ENCODE measurements around the gene GARIN3. TPM values are rescaled to one million over a fixed set of nuclear protein-coding genes. Genes with fewer than 3 reads are reported as not detected.

Gene GARIN3
- total and polyA plus RNA-seq, 9 of the 15 experiments (the other 6 are each of a cell fraction or from before 2014, with no cell fraction given), result not detected

DNA sequence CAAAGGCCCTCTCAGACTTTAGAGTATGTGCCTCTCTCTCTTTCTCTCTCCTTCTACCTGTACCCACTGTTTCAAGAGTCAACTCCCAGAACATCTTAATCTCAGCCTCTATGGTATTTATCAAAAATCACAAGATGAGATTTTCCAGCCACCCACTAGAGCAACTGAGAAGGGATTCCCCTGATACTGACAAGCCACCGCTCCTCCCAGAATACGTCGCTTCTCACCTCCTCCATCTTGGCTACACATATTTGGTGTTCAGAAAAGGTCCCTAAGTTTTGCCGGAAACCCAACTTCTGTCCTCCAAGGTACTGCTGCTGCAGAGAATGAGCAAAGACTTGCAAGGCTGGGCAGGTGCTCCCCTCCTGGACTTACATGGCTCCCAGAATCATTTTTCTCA lies 6.1 kb downstream of the GARIN3 start:
- Histone ChIP-seq H4K20me1 (replicated peaks; ENCODE audit: control insufficient read depth, insufficient read depth, low read length) (no peaks in the 10 kb centered on the region), H2AFZ (ENCODE audit: low read depth, low read length) (no peak overlapping the region), H3K9me1 (ENCODE audit: control insufficient read depth, insufficient read depth, low read length) (no peaks in the 10 kb centered on the region), H3K27me3 (ENCODE audit: control insufficient read depth in 2 of 2, insufficient read depth in 2 of 2, low read length in 2 of 2) (peaks cover 11 to 25% of the 10 kb centered on the region in 2 experiments; a peak in 4 of 5 replicates), H3K36me3 (ENCODE audit: control insufficient read depth, insufficient read depth, low read length) (no peaks in the 10 kb centered on the region), H3K27ac (ENCODE audit: extremely low read depth, low read depth, low read length) (no peak overlapping the region), H3K9me3 (replicated peaks; ENCODE audit: control insufficient read depth, insufficient read depth, low read depth, low read length) (no peaks in the 10 kb centered on the region), H3K4me1 (replicated peaks in 1 of 2; ENCODE audit: control insufficient read depth in 2 of 2, insufficient read depth in 2 of 2, low read length in 2 of 2) (no peaks in the 10 kb centered on the region), H3K9ac (ENCODE audit: insufficient read depth in 1 of 2, low read depth in 2 of 2, low read length in 2 of 2) (no peak overlapping the region), H3K4me2 (ENCODE audit: insufficient read depth, low read length) (no peak overlapping the region), H3K4me3 (no peak overlapping the region), H3K79me2 (ENCODE audit: control insufficient read depth, insufficient read depth, low read length) (no peaks in the 10 kb centered on the region)
- WGBS (ENCODE audit: insufficient coverage, low coverage, missing lambda C conversion rate), result 2% methylated on average over 4 of the region's 4 CpGs
- ATAC-seq (no peak), FAIRE-seq (no peak), DNase-seq (ENCODE audit: extremely low read depth in 1 of 4, low spot score in 3 of 4) (no peak)
- intact Hi-C loops (cut with micrococcal nuclease), result no loop called here
- in situ Hi-C loops (cut with MboI), result no loop called here
- POLR2A ChIA-PET, result no interaction called here
- CTCF ChIA-PET (ENCODE audit: low intra/inter-chr PET ratio), result interaction anchor here (0.6 kb wide), 1 partner anchor 585 kb away, joined by 5 read pairs; no protein-coding TSS in a partner anchor
- no TSS peak for BruUV-seq (replicated peaks)
- no peak for TF ChIP-seq POLR3G (IDR thresholded peaks at IDR 0.05; ENCODE audit: extremely low read depth, insufficient read length, insufficient replicate concordance)
- no peak for TF ChIP-seq CEBPB (tag; IDR thresholded peaks at IDR 0.05)
- no peak for TF ChIP-seq MAFF (IDR thresholded peaks at IDR 0.05; ENCODE audit: low read length)
- no peak for TF ChIP-seq TCF3 (CRISPR knock-in tag; IDR thresholded peaks at IDR 0.05)
- TF ChIP-seq GATA2 (CRISPR knock-in tag; IDR thresholded peaks at IDR 0.05), result no peak
- no peak for TF ChIP-seq CREBBP (IDR thresholded peaks at IDR 0.05; ENCODE audit: low read depth, low read length)
- no peak for TF ChIP-seq KAT7 (CRISPR knock-in tag; IDR thresholded peaks at IDR 0.05; ENCODE audit: borderline replicate concordance)
- no peak for TF ChIP-seq SMAD3 (CRISPR knock-in tag; conservative IDR thresholded peaks at IDR 0.05)
- TF ChIP-seq ZFP1 (CRISPR knock-in tag; IDR thresholded peaks at IDR 0.05), result no peak
- TF ChIP-seq, protein P1, sequence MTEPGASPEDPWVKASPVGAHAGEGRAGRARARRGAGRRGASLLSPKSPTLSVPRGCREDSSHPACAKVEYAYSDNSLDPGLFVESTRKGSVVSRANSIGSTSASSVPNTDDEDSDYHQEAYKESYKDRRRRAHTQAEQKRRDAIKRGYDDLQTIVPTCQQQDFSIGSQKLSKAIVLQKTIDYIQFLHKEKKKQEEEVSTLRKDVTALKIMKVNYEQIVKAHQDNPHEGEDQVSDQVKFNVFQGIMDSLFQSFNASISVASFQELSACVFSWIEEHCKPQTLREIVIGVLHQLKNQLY (CRISPR knock-in tag; conservative IDR thresholded peaks at IDR 0.05), result no peak
- TF ChIP-seq, protein P2, sequence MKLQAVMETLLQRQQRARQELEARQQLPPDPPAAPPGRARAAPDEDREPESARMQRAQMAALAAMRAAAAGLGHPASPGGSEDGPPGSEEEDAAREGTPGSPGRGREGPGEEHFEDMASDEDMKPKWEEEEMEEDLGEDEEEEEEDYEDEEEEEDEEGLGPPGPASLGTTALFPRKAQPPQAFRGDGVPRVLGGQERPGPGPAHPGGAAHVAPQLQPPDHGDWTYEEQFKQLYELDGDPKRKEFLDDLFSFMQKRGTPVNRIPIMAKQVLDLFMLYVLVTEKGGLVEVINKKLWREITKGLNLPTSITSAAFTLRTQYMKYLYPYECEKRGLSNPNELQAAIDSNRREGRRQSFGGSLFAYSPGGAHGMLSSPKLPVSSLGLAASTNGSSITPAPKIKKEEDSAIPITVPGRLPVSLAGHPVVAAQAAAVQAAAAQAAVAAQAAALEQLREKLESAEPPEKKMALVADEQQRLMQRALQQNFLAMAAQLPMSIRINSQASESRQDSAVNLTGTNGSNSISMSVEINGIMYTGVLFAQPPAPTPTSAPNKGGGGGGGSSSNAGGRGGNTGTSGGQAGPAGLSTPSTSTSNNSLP (IDR thresholded peaks at IDR 0.05; ENCODE audit: borderline replicate concordance, low read depth, low read length), result no peak
- no peak for TF ChIP-seq CBX1 (IDR thresholded peaks at IDR 0.05; ENCODE audit: low read depth)
- no peak for TF ChIP-seq STAT6 (CRISPR knock-in tag; IDR thresholded peaks at IDR 0.05)
- no peak for TF ChIP-seq RNF219 (CRISPR knock-in tag; IDR thresholded peaks at IDR 0.05)
- TF ChIP-seq MAFG (tag; conservative IDR thresholded peaks at IDR 0.05), result no peak
- TF ChIP-seq ZNF217 (CRISPR knock-in tag; IDR thresholded peaks at IDR 0.05), result no peak
